Epithelial cell of esophagus (primary cell): ENCODE measurements around the gene MYORG.

ENCODE experiments used
- DNase-seq: peaks from one replicate; pipeline ENCODE4 v3.0.0; 2010; ENCODE audit warnings: low read depth
- H3K4me3 ChIP-seq: 2 replicates; pipeline ENCODE4 v1.5.1; 2011; ENCODE audit warnings: mild to moderate bottlenecking, low read length, control low read depth
- TF ChIP-seq, protein P1 (sequence below): IDR thresholded peaks from 2 replicates; pipeline ENCODE4 v1.5.1; 2011; ENCODE audit warnings: low read depth, mild to moderate bottlenecking, low read length, control low read depth, inconsistent platforms; ENCODE audit not compliant: insufficient read depth; ENCODE audit errors: missing control alignments

Gene MYORG

DNA sequence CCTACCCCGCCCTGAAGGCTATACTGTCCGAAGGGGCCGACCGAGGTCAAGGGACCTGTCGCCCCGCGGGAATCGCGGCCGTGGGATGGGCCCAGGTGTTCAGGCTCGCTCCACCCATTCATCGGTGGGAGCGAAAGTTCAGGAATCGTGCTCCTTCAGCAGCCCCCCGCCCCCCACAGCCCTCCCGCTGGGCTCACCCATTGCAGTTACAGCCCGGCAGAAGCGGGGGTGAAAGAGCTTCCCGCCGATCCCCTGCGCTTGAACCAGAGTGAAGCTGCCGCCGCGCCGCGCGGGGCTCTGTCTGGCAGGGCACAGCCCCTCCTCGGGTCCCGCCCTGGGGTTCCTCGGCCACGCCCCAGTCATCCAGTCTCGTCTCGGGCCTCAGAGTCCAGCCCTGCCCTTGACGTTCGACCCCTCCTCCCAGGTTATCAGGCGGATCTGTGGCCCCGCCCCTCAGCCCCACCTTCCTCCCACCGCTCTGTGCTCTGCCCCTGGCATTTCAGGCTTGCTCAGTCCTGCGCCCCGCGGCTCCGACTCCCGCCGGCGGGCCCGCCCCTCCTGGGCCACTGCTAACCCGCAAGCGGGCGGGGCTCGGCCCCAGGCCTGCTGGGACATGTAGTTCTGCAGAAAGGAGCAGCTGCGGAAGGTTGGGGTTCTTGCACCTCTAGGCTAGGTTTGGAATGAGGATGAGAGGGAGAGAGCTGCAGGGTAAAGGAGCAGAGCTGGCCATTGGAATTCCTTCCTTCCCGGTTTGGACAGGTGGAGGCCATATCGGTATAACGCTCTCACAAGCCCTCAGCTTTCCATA is at the start of gene MYORG:
TSS of gene MYORG (minus strand) at position 303 of the 808 bp plus-strand sequence. CDS start 3,955 bp downstream, outside the sequence.
- peak within 1 kb of the TSS; percentile 69 for H3K4me3 ChIP-seq
- DNase-seq, result peak; percentile 97
- TF ChIP-seq, protein P1, sequence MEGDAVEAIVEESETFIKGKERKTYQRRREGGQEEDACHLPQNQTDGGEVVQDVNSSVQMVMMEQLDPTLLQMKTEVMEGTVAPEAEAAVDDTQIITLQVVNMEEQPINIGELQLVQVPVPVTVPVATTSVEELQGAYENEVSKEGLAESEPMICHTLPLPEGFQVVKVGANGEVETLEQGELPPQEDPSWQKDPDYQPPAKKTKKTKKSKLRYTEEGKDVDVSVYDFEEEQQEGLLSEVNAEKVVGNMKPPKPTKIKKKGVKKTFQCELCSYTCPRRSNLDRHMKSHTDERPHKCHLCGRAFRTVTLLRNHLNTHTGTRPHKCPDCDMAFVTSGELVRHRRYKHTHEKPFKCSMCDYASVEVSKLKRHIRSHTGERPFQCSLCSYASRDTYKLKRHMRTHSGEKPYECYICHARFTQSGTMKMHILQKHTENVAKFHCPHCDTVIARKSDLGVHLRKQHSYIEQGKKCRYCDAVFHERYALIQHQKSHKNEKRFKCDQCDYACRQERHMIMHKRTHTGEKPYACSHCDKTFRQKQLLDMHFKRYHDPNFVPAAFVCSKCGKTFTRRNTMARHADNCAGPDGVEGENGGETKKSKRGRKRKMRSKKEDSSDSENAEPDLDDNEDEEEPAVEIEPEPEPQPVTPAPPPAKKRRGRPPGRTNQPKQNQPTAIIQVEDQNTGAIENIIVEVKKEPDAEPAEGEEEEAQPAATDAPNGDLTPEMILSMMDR, result no peak

DNA sequence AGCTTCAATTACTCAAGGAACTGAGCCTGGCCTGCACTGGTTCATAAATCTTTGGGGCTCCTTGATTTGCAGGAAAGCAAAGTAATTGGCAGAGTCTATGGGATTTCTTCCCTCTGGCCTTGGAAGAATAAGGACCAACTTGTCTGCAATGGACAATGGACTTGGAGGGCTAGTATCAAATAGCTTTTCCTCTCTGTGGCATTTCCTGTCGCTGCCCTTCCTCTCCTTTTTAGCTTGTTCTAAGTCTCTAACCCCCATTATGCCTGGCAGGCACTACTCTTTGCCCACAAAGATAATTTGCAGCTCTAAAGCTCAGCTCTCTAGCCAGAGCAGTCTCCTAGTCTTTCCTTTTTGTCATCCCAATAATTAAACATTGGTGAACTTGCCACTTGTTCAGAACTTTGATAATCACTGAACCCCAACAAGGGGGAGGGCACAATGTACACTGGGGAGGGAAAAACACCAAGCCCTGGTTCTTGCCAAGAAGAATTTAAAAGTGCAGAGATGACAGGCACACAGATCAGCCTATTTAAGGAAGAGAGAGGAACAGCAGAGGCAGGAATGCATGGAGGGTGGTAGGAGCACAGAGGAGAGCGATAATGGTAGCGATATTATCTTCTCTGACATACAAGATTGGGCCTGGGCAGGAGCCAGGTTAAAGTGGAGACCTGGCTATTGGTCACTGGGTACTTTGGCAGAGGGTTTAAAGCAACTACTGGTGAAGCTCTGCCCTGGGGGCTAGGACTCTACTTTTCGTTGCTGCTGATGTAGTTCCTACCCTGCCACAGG is 43.2 kb upstream of the MYORG start:
- no peak for DNase-seq
- TF ChIP-seq, protein P1, result no peak

DNA sequence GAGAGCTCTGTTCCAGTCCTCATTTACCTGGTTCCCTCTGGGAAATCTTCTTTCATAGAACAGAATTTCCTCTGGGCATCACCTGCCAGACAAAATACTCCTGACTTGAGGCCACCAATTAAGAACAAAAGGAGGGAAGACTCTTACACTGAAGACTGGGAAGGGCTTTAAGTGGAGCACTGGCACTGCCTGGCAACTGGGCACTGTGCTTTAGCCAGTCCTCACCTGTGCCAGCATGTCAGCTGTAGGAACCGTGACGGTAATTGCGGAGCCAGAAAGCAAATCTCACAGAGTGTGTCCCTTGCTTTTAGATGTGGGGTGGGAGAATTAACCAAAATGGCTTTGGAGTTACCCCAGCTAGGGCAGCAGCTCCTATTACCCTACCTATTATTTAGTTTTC is 41.0 kb upstream of the MYORG start:
- TF ChIP-seq, protein P1, result no peak
- H3K4me3 ChIP-seq, result no peak overlapping the region
- no peak for DNase-seq

More for the DNA sequence above, 43.2 kb upstream of the MYORG start:
- H3K4me3 ChIP-seq, result no peak overlapping the region

DNA sequence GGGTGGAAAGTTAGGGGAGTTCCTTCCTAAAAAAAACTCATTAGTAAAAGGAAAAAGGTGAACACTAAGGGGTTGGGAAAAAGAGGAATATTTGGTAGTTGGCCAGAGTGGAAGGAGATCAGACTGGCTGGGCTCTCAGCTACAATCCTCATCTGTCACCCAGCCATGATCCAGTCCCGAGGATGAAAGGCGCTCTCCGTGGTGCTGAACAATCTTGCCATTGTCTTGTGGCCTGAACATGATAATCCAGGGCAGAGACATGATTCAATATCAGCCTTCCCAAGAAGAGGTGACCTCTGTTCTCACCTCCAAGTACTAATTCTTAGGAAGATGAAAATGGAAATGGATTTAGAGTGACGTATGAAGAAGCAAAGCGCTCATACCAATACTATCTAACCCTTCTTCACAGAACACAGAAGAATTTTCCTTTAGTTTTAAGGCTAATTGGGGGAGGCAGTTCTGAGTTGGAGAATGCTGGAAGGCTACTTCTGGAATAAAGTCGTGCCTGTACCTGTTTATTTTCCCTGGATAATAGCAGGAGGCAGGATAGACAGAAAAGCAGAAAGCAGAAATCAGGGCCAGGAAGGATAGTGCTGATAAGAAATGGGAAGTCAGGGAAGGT is 36.6 kb upstream of the MYORG start:
- no peak overlapping the region for H3K4me3 ChIP-seq
- TF ChIP-seq, protein P1, result no peak
- peak; percentile 63 for DNase-seq

DNA sequence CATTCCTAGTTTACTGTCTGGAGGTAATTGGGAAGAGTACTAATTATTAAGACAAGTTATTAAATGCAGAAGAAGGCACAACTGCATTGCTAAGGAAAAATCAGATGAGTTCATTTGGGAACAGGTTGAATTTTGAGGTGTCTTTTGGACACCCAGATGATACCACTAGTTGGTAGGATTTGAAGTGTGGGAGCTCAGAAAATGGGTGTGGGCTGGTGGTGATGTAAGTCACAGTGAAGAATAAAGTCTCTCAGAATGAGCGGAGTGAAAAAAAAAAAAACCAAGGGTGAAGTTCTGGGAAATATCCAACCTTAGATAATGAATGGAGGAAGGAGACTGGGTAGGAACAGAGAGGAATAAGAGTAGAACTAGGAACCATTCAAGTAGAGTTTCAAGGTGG is 35.6 kb upstream of the MYORG start:
- DNase-seq, result no peak
- TF ChIP-seq, protein P1, result no peak
- H3K4me3 ChIP-seq, result no peak overlapping the region

DNA sequence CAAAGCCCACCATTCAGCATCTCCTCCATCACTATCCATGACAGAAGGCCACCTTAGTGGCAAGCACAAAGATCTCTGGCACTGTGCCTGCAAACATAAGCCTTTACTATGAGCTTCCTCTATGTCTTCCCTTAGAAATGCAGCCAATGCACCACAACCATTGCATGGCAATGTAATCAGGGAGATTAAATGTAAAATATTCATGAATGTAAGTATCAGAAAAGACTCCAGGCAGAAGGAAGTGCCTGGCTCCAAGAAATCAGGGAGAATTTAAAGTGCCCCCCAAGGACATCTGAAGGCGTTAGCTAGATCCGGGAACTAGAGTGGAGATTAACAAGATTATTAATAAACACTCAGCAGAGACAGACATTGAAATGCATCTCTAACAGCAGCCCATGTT is 32.5 kb upstream of the MYORG start:
- no peak for DNase-seq
- TF ChIP-seq, protein P1, result no peak
- H3K4me3 ChIP-seq, result no peak overlapping the region
